ENCODE measurements around the gene SBK2.

Gene SBK2

GRCh38 chr19:55554741-55555152, 17.8 kb upstream of the SBK2 start:
- no peak for DNase-seq (ENCODE audit: low spot score)

DNA sequence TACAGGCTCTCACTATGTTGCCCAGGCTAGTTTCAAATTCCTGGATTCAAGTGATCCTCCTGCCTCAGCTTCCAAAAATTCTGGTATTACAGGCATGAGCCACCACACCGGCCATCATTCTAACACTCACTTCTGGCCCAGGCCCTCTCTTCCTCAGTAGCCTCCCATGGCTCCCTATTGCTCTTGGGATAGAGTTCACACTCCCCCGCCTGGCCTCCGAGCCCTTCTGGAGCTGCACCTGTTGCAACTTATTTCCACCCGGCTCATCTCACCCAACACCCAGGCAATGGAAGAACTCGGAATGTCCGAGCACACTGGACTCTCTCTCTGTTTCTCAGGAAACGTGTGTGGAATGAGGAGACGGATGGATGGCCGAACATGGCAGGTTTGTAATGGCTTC, 17.4 kb upstream of the SBK2 start:
- no peak for DNase-seq (ENCODE audit: low spot score)

- no peak for DNase-seq (ENCODE audit: low spot score)
These were observed 16.6 kb upstream of the SBK2 start for GRCh38 chr19:55553217-55554182.

DNA sequence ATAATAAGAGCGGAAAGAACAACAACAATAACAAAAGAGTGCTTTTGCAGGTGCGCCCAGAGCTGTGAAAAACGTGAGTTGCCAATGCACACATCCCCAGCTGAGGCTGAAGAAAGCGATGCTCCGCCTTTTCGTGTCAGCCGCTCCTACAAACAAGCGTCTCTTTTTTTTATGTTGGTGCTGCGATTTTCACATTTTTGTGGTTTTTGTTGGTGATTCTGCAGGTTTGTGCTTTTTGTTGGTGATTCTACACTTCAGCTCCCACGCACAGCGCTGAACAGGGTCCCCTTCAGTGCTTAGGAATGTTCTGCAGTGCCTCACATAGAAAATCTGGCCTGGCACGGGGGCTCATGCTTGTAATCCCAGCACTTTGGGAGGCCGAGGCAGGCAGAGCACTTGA, 15.7 kb upstream of the SBK2 start:
- no peak for DNase-seq (ENCODE audit: low spot score)

GRCh38 chr19:55552206-55552605, 15.3 kb upstream of the SBK2 start:
- DNase-seq (ENCODE audit: low spot score), result no peak

DNA sequence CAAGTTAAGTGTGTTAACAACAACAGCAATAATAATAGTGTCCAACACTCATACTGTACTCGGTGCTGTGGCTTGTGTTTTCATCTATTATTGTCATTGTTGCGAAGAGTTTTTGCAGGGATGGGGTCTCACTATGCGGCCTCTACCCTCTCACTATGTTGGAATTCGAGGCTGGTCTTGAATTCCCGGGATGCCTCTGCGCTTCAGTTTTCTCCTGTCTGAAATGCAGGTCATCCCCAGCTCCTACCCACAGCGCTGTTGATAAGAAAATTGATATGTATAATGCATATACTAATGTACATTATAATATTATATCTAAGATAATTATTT, 13.4 kb upstream of the SBK2 start:
- no peak for DNase-seq (ENCODE audit: low spot score)

GRCh38 chr19:55549500-55550320, 12.8 kb upstream of the SBK2 start:
- DNase-seq (ENCODE audit: low spot score), result no peak

DNA sequence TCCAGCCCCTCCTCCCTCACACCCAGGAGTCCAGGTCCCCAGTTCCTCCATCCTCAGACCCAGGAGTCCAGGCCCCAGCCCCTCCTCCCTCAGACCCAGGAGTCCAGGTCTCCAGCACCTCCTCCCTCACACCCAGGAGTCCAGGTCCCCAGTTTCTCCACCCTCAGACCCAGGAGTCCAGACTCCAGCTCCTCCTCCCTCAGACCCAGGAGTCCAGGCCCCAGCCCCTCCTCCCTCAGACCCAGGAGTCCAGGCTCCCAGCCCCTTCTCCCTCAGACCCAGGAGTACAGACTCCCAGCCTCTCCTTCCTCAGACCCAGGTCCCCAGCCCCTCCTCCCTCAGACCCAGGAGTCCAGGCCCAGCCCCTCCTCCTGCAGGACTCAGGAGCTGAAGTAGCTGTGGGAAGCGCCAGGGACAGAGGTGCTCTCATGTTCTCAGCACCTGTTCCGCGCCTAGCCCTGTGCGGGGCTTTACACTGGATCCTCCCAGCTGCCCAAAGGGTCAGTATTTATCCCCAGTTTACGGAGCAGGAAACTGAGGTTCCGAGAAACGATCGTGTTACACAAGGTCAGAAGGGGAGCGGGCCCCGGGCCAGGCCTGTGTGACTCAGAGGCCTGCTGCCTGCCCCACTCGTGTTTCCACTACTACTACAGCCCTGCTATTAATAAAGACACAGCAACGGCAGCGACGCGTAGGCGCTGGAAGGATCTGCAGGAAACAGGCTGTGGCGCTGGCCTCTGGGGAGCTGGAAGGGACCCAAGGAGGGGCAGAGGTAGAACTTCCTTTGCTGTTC, 10.1 kb upstream of the SBK2 start:
- peak; percentile 3 for DNase-seq (ENCODE audit: low spot score)

DNA sequence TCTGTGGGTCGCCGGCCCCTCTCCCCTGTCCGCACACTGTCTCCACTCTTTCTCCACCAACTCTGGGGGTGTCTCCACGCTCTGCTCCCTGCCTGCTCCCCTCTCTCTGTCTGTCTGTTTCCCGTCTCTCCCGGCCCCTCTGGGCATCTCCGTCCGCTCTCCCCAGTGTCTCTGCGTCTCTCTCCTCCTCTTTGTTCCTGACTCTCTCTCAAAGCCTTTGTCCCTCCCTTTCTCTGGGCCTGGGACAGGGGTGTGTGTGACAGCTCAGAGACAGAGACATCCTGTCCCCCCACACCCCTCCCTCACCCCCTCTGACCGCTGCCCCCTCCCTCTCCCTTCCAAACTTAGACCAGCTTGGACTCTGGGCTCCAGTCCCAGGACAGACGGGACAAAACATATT, 9.1 kb upstream of the SBK2 start:
- DNase-seq (ENCODE audit: low spot score), result no peak

GRCh38 chr19:55545443-55545842, 8.5 kb upstream of the SBK2 start, which contains the start of gene SBK3:
Gene SBK3, minus strand, starts transcription at chr19:55545543. Its CDS starts 0 bp downstream, at chr19:55545543.
- no peak for DNase-seq (ENCODE audit: low spot score)

DNA sequence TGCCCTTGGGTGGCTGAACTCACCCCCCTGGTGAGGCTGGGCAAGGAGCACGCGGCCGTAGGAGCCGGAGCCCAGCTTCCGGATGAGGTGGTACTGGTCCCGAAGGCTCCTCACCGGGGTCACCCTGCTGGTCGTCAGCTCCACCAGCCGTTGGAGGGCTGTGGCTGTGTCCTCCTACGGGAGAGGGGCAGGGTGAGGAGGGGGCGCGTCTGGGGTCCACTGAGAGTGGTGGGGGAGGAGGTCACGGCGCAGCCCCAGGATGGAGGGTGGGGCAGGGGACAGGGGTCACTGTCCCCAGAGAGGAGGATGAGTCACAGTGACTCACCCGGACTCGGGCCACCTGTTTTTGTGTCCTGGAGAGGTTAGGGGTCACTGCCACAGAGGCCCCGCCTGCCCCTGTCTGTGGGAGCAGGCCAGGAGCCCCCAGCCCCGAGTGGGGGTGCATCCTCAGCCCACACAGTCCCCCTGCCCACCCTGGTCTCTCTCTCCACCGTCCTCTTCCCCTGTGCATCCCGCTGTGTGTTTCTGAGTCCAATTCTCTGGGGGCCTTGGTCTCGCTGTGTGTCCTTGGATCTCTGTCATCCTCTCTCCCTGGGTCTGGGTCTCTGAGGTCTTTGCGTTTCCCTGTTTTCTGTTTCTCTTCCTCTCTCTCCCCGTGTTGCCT, 8.0 kb upstream of the SBK2 start:
- no peak for DNase-seq (ENCODE audit: low spot score)

DNA sequence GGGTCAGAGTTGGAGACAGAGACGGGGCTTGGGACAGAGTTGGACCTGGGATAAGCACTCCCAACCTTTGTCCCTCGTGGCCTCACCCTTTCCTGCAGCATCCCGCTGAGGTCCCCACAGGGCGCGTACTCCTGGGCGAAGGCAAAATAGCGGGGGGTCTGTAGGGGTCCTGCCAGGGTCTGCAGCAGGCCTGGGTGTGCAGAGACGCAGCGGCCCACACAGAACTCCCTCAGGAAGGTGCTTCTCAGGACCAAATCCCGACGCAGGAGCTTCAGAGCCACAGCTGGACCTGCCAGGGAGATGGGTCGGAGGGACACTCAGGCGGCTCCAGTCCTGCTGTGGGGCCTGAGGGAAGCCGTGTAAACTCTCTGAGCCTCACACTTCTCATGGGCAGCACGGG, 7.1 kb upstream of the SBK2 start:
- DNase-seq (ENCODE audit: low spot score), result no peak

- DNase-seq (ENCODE audit: low spot score), result no peak
These were observed 6.6 kb upstream of the SBK2 start for GRCh38 chr19:55543567-55543966.

DNA sequence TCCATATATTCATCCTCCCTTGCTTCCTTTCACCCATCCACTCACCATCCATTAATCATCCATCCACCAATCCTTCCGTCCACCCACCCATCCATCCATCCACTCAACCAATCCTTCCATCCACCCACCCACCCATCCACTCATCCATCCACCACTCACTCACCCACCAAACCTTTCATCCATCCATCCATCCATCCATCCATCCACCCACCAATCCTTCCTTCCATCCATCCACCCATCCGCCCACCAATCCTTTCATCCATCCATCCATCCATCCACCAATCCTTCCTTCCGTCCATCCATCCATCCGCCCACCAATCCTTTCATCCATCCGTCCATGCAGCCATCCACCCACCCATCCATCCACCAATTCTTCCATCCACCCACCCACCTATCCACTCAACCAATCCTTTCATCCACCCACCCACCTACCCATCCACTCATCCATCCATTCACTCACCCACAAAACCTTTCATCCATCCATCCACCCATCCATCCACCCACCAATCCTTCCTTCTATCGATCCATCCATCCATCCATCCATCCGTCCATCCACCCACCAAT, 5.4 kb upstream of the SBK2 start:
- DNase-seq (ENCODE audit: low spot score), result no peak

GRCh38 chr19:55541091-55541490, 4.2 kb upstream of the SBK2 start:
- DNase-seq (ENCODE audit: low spot score), result no peak

- no peak for DNase-seq (ENCODE audit: low spot score)
These were observed 3.7 kb upstream of the SBK2 start for GRCh38 chr19:55540619-55541018.

DNA sequence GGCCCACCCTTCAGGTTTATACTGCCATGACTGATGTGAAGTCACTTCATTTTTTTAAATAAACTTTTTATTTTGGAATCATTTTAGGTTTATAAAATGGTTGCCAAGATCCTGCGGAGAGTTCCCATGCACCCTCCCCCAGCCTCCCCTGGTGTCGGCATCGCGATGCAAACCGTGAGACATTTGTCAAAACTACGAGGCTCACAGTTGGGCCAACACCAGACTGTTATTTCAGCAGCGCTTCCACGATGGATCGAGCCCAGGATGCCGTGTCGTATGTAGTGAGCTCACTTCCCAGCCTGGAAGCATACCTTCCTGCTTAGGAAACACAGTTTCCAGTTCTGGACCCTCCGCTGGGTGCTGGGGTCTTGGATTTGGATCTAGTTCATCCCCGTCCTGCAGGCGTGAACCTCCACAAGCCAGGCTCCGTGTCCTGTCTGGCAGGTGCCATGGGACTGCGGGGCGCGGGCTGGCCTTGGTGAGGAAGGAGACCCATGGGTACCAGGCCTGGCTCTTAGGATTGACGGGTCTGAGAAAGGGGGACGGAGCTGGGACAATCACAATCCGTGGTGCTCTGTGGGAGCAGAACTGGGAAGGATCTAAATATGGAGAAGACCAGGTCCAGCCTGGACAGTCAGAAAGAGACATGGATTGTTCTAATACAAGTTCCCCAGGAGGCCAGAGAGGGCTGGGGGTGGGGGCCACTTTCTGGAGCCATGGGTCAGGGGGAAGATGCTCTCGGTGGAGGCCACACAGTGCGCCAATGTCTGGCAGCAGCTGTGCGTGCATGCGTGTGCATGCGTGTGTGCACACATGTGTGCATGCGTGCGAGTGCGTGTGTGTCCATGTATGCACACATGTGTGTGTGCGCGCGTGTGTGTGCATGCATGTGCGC, 2.4 kb upstream of the SBK2 start:
- no peak for DNase-seq (ENCODE audit: low spot score)

DNA sequence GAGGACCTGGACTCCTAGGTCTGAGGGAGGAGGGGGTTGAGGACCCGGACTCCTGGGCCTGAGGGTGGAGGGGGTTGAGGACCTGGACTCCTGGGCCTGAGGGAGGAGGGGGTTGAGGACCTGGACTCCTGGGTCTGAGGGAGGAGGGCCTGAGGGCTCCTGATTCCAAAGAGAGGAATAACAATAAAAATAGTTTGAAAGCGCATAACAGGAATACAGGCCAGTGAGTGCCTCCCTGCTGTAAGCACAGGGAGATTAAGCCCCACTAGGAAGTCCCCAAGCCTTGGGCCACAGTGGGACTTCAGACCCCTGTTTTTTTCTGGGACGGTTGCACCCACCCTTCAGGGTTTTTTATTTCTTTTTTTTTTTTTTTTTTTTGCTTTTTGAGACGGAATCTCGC, 1.2 kb upstream of the SBK2 start:
- DNase-seq (ENCODE audit: low spot score), result no peak

- DNase-seq (ENCODE audit: low spot score), result no peak
These were observed 793 bp upstream of the SBK2 start for GRCh38 chr19:55537741-55538111.

DNA sequence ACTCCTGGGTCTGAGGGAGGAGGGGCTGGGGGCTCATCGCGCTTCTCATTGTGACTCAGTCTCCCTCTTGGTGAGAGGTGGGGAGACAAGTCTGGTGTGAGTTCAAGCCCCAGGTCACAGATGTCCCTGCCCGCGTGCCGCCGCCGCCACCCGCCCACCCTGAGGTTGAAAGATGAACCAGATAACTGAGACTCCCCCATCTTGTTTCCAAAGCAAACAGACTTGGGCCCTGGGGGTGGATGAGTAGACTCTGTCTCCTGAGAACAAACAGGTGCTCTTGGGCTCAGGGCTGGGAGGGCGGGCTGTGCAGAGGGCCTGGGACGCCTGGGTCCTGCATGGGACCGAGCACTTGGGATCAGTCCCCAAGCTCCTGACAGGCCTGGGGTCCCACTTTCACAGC, 567 bp downstream of the SBK2 start:
- DNase-seq (ENCODE audit: low spot score), result no peak

GRCh38 chr19:55535965-55536350, 975 bp downstream of the SBK2 start:
- no peak for DNase-seq (ENCODE audit: low spot score)

Measured in globus pallidus (tissue), 1 donor.